Right lobe of liver (tissue), 6 donors: Measurements from ENCODE around the gene MAPK8. TPM values are rescaled to one million over a fixed set of nuclear protein-coding genes. Genes with fewer than 3 reads are reported as not detected.

Source experiments
- ATAC-seq, 4 donors: fragments of 200-7000 bp; cut with Tn5 transposase; one replicate each; pipeline ENCODE4 v1.9.1; 2020; ENCODE audit warnings: mild to moderate bottlenecking in 4 of 4, moderate library complexity in 4 of 4
- DNase-seq, 3 donors: peaks; one replicate each; pipeline ENCODE4 v3.0.0-alpha.2; 2020
- H3K27ac ChIP-seq, 3 donors: fragments of 200-600 bp; one replicate each; pipeline ENCODE4 v1.8.0; 2022
- H3K27me3 ChIP-seq, 2 donors: fragments of 200-600 bp; one replicate each; pipeline ENCODE4 v1.8.0; 2022
- H3K36me3 ChIP-seq, 4 donors: fragments of 200-600 bp; sonication (generic) in 1 of 4; one replicate each; pipeline versions ENCODE4 v1.5.1 to v1.8.0; 2017 to 2022; ENCODE audit warnings: control low read depth in 1 of 4
- H3K4me1 ChIP-seq, 4 donors: fragments of 200-600 bp; sonication (generic) in 1 of 4; one replicate each; pipeline versions ENCODE4 v1.5.1 to v1.8.0; 2017 to 2022; ENCODE audit warnings: control low read depth in 1 of 4
- H3K4me3 ChIP-seq, 3 donors: fragments of 200-600 bp; one replicate each; pipeline ENCODE4 v1.8.0; 2022
- H3K9me3 ChIP-seq, 4 donors: fragments of 200-600 bp; sonication (generic) in 1 of 4; one replicate each; pipeline versions ENCODE4 v1.5.1 to v1.8.0; 2017 to 2022; ENCODE audit warnings: control low read depth in 1 of 4
- POLR2A ChIP-seq: fragments of 450-650 bp; IDR thresholded peaks from one replicate; pipeline ENCODE4 v1.6.1; 2017; ENCODE audit warnings: antibody characterized with exemption, mild to moderate bottlenecking
- WGBS: methylation state at CpG from one replicate; pipeline ENCODE4 v1.1.6; 2018; ENCODE audit warnings: low coverage, low lambda C conversion rate; ENCODE audit not compliant: insufficient coverage; ENCODE audit errors: missing lambda C conversion rate; 5-methylcytosine and 5-hydroxymethylcytosine counted together
- intact Hi-C, 2 donors: fragments of 100-400 bp; cut with DNase I; formaldehyde crosslinking; loops; one replicate each; pipeline versions ENCODE4 v1.11.2 to v1.14.1; 2022
- total RNA-seq, 6 experiments: library from RNA; depleted of rRNA in 2 of 6; stranded (reverse); fragments of >200 nt in 2 of 6; fragmentation: NEBNext Ultra II Directional in 3 of 6; extraction: Animal tissue kit (Norgen Biotek cat#: 25700) in 3 of 6; gene quantifications; one replicate each; pipeline versions ENCODE4 v1.1.0 to v1.2.4, GENCODE V29; 2016 to 2023
- TF ChIP-seq, protein P1 (sequence below), 4 donors: fragments of 200-600 bp in 3 of 4; fragments of 450-650 bp in 1 of 4; IDR thresholded peaks; one replicate each; pipeline versions ENCODE4 v1.5.1 to v1.8.0; 2016 to 2022; ENCODE audit warnings: antibody characterized with exemption in 4 of 4, mild to moderate bottlenecking in 2 of 4
- donor health status: DM: no; HTN: yes; CAD: no.
- donor health status: DM: no; HTN: no; CAD: no.
- donor health status: DM: no; HTN: no; CAD: no.
- donor health status: DM: no; HTN: yes; CAD: no.
- donor health status: DM: no; HTN: yes; CAD: no.

The MAPK8 gene
- total RNA-seq, 6 experiments from 2014 or later: 19.1 to 31.6 (median 27.6) TPM

DNA sequence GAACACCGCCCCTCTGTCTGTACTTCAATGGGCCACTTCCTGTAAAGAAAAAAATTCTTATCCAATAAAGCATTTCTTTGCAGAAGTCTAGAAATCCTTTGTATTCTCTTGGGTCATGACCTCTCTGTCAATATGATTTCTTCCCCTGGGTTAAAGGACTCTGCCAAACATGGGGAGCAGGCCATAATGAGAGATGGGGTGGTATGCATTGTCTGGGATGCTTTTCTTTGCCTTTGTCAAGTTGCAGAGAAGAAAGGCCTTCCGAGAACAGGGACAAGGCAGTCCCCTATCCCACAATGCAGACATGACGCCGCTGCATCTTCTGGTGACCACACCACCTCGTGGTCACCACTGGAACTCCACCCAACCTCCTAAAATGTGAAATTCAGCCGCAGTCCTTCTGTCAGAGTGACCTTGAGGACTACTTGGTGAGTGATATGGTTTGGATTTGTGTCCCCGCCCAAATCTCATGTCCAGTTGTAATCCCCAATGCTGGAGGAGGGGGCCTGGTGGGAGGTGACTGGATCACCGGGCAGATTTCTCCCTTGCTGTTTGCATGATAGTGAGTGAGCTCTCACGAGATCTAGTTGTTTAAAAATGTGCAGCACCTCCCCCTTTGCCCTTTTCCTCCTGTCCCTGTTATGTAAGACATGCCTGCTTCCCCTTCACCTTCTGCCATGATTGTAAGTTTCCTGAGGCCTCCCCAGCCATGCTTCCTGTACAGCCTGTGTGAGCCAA, 16.8 kb upstream of the MAPK8 start:
- H3K36me3 ChIP-seq: no peaks in the 10 kb centered on the region
- H3K4me1 ChIP-seq: peaks cover 0 to 7% (median 0%) of the 10 kb centered on the region in 4 donors
- H3K27ac ChIP-seq: no peak overlapping the region
- H3K9me3 ChIP-seq: no peaks in the 10 kb centered on the region
- ATAC-seq: peak; percentile 79 to 88 (median 86)
- H3K4me3 ChIP-seq: no peak overlapping the region
- TF ChIP-seq POLR2A: no peak
- TF ChIP-seq, protein P1, sequence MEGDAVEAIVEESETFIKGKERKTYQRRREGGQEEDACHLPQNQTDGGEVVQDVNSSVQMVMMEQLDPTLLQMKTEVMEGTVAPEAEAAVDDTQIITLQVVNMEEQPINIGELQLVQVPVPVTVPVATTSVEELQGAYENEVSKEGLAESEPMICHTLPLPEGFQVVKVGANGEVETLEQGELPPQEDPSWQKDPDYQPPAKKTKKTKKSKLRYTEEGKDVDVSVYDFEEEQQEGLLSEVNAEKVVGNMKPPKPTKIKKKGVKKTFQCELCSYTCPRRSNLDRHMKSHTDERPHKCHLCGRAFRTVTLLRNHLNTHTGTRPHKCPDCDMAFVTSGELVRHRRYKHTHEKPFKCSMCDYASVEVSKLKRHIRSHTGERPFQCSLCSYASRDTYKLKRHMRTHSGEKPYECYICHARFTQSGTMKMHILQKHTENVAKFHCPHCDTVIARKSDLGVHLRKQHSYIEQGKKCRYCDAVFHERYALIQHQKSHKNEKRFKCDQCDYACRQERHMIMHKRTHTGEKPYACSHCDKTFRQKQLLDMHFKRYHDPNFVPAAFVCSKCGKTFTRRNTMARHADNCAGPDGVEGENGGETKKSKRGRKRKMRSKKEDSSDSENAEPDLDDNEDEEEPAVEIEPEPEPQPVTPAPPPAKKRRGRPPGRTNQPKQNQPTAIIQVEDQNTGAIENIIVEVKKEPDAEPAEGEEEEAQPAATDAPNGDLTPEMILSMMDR (IDR thresholded peaks at IDR 0.05): peak; percentile 56 to 78 (median 72)
- DNase-seq: peak in 2 of 3 donors; percentile 43 to 60
- no peaks in the 10 kb centered on the region for H3K27me3 ChIP-seq
- intact Hi-C loops: no loop called here
- 7% methylated on average over 5 of the region's 9 CpGs for WGBS

DNA sequence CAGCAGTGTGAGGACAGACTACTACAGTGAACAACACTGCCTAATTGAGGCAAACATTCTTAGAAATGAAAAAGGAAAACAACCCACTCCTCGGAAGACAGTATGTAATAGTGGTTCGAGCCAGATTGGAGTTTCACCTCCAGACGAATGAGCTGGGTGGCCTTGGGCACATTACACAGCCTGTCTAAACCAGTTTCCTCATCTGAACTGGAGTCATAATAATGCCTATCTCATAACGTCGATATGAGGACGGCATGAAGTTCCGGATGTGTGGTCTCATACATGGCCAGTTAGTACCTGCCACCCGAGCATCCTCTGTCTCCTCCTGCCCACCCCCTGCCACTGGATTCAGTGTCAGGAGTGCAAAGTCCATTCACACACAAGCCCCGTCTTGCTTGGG, 16.2 kb upstream of the MAPK8 start:
- Histone ChIP-seq H3K36me3 (no peaks in the 10 kb centered on the region), H3K27ac (no peak overlapping the region), H3K4me1 (peaks cover 0 to 7% (median 0%) of the 10 kb centered on the region in 4 donors), H3K9me3 (no peaks in the 10 kb centered on the region), H3K27me3 (no peaks in the 10 kb centered on the region), H3K4me3 (no peak overlapping the region)
- WGBS: 83% methylated on average over 5 of the region's 9 CpGs
- TF ChIP-seq, protein P1 (IDR thresholded peaks at IDR 0.05): no peak
- no peak for TF ChIP-seq POLR2A
- DNase-seq: no peak
- intact Hi-C loops: no loop called here
- no peak for ATAC-seq

DNA sequence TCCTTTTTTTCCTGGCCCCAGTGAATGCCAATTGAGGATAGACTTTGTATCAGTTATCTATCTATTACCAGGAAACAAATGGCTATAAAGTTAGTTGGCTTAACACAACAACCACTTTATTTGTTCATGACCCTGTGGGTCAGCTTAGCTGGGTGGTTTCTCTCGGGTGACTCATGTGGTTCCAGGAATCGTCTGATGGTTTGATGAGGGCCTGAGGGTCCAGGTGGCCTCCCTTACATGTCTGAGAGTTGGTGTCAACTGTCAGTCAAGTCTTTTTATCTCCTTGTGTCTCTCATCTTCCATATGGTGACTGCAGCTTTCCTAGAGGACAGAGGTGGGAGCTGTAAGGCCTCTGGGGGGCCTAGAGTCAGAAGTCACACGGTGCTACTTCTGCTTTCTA, 15.3 kb upstream of the MAPK8 start:
- Histone ChIP-seq H3K4me1 (peaks cover 0 to 7% (median 0%) of the 10 kb centered on the region in 4 donors), H3K4me3 (no peak overlapping the region), H3K27me3 (no peaks in the 10 kb centered on the region), H3K9me3 (no peaks in the 10 kb centered on the region), H3K36me3 (no peaks in the 10 kb centered on the region), H3K27ac (no peak overlapping the region)
- DNase-seq: no peak
- peak in 1 of 4 donors; percentile 37 for ATAC-seq
- WGBS: 33% methylated on average over 2 of the region's 3 CpGs
- TF ChIP-seq, protein P1 (IDR thresholded peaks at IDR 0.05): no peak
- TF ChIP-seq POLR2A: no peak
- intact Hi-C loops: no loop called here

DNA sequence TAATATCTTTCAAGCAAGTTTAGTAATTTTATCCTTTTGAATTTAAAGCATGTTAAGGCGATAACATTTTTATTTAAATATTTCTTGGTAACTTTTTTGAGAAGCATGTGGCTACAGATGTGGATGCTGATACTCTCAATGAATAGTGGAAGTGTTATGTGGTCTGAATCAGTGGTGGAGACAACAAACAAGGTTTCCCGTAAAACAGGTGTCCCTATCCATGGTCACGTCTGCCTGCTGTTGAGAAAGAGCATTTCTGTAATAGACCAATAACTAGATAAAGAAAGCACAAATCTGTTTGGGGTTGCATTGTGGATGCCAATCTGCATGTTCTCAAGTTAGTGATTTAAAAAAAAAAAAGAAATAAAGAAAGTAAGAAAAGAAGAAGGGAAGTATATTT, 13.9 kb upstream of the MAPK8 start:
- WGBS: 91% methylated on average over 3 of the region's 3 CpGs
- no peak overlapping the region for H3K4me3 ChIP-seq
- no peaks in the 10 kb centered on the region for H3K27me3 ChIP-seq
- H3K4me1 ChIP-seq: peaks cover 0 to 7% (median 0%) of the 10 kb centered on the region in 4 donors
- no peak for ATAC-seq
- no peaks in the 10 kb centered on the region for H3K9me3 ChIP-seq
- intact Hi-C loops: no loop called here
- no peaks in the 10 kb centered on the region for H3K36me3 ChIP-seq
- no peak for DNase-seq
- TF ChIP-seq, protein P1 (IDR thresholded peaks at IDR 0.05): no peak
- TF ChIP-seq POLR2A: no peak
- no peak overlapping the region for H3K27ac ChIP-seq
